Duodenal mucosa (tissue), 2 donors: ENCODE measurements around the gene SYDE2.
"Not testable (repeated sequence)": the region's sequence is repeated elsewhere in the genome, so short reads cannot be mapped to it uniquely, and the experiment has no call there.

Source experiments
- H3K27ac ChIP-seq: one replicate; pipeline ENCODE4 v1.7.0; 2013; ENCODE audit warnings: low read depth, low read length
- H3K27me3 ChIP-seq, 2 donors: one replicate each; pipeline ENCODE4 v1.7.0; 2013; ENCODE audit warnings: low read length in 2 of 2, control low read depth in 1 of 2; ENCODE audit not compliant: insufficient read depth in 2 of 2, control insufficient read depth in 1 of 2
- H3K36me3 ChIP-seq, 2 donors: one replicate each; pipeline ENCODE4 v1.7.0; 2013; ENCODE audit warnings: low read length in 2 of 2, control low read depth in 1 of 2; ENCODE audit not compliant: insufficient read depth in 2 of 2, control insufficient read depth in 1 of 2
- H3K4me1 ChIP-seq, 2 donors: one replicate each; pipeline ENCODE4 v1.7.0; 2013; ENCODE audit warnings: low read length in 2 of 2, control low read depth in 1 of 2; ENCODE audit not compliant: insufficient read depth in 2 of 2, control insufficient read depth in 1 of 2
- H3K4me3 ChIP-seq, 2 donors: one replicate each; pipeline ENCODE4 v1.7.0; 2013; ENCODE audit warnings: low read length in 2 of 2, low read depth in 1 of 2
- H3K9ac ChIP-seq, 2 donors: one replicate each; pipeline ENCODE4 v1.7.0; 2013; ENCODE audit warnings: low read length in 2 of 2, low read depth in 1 of 2
- H3K9me3 ChIP-seq, 2 donors: one replicate each; pipeline ENCODE4 v1.7.0; 2013; ENCODE audit warnings: low read length in 2 of 2, control low read depth in 1 of 2; ENCODE audit not compliant: control insufficient read depth in 1 of 2

Gene SYDE2

DNA sequence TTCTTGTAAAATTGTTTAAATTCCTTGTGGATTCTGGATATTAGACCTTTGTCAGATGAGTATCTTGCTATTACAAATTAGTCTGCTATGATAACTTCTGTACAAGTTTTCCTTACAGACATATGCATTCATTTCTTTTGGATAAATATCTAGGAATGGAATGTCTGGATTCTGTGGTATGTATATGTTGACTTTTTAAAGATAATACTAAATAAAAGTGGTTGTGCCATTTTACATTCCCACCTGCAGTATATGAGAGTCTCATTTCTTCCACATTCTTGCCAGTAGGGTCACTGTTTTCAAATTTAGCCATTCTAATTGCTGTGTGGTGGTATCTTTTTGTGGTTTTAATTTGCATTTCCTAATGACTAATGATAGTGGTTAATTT is 53.9 kb downstream of the SYDE2 start:
- H3K36me3 ChIP-seq = no peaks in the 10 kb centered on the region
- H3K4me3 ChIP-seq = no peak overlapping the region
- H3K4me1 ChIP-seq = peaks cover 0 to 11% of the 10 kb centered on the region in 2 donors
- H3K9ac ChIP-seq = no peak overlapping the region
- H3K9me3 ChIP-seq = no peaks in the 10 kb centered on the region
- no peak overlapping the region for H3K27ac ChIP-seq
- no peaks in the 10 kb centered on the region for H3K27me3 ChIP-seq

DNA sequence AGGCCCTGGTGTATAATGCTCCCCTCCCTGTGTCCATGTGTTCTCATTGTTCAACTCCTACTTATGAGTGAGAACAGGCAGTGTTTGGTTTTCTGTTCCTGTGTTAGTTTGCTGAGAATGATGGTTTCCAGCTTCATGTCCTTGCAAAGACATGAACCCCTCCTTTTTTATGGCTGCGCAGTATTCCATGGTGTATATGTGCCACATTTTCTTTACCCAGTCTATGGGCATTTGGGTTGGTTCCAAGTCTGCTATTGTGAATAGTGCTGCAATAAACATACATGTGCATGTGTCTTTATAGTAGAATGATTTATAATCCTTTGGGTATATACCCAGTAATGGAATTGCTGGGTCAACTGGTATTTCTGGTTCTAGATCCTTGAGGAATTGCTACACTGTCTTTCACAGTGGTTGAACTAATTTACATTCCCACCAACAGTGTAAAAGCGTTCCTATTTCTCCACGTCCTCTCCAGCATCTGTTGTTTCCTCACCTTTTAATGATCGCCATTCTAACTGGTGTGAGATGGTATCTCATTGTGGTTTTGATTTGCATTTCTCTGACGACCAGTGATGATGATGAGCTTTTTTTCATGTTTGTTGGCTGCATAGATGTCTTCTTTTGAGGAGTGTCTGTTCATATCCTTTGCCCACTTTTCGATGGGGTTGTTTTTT is 54.4 kb downstream of the SYDE2 start:
- peaks cover 0 to 11% of the 10 kb centered on the region in 2 donors for H3K4me1 ChIP-seq
- not testable (repeated sequence) for H3K4me3 ChIP-seq, H3K36me3 ChIP-seq, H3K9me3 ChIP-seq, H3K9ac ChIP-seq, H3K27ac ChIP-seq, H3K27me3 ChIP-seq

DNA sequence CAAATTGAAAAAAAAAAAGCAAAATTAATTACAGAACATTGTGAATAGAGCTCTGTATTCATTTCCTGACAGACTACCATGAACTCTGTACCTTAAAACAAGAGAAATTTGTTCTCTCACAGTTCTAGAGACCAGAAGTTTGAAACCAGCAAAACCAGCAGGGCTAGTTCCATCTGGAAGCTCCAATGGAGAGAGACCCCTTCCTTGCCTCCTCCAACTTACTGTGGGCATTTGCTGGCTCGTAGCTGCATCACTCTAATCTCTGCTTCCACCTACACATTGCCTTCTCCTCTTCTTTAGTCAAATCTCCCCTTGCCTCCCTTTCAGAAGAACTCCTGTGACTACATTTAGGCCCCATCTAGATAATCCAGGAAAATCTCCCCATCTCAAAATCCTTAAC is 56.5 kb downstream of the SYDE2 start:
- no peak overlapping the region for H3K4me3 ChIP-seq
- no peaks in the 10 kb centered on the region for H3K27me3 ChIP-seq
- no peak overlapping the region for H3K9ac ChIP-seq
- no peaks in the 10 kb centered on the region for H3K9me3 ChIP-seq
- no peak overlapping the region for H3K27ac ChIP-seq
- H3K36me3 ChIP-seq = no peaks in the 10 kb centered on the region
- peaks cover 0 to 11% of the 10 kb centered on the region in 2 donors for H3K4me1 ChIP-seq

DNA sequence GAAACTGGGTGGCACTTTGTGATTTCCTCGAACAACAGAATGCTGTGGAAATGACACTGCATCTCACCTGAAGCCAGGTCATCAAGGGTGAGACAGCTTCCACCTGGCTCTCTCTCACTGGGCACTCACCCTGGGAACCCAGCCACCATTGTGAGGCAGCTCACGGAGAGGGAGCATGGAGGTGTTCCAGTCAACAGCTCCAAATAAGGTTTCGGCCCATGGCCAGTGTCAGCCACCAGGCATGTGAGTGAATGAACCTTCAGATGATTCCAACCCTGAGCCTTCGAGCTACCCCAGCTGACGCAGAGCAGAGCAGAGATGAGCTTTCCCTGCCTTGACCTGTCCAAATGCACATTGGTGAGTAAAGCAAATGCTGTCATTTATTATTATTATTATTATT is 58.1 kb downstream of the SYDE2 start:
- H3K36me3 ChIP-seq = no peaks in the 10 kb centered on the region
- no peaks in the 10 kb centered on the region for H3K27me3 ChIP-seq
- H3K9me3 ChIP-seq = no peaks in the 10 kb centered on the region
- H3K4me1 ChIP-seq = peaks cover 0 to 14% of the 10 kb centered on the region in 2 donors
- no peak overlapping the region for H3K4me3 ChIP-seq
- H3K9ac ChIP-seq = no peak overlapping the region
- no peak overlapping the region for H3K27ac ChIP-seq

DNA sequence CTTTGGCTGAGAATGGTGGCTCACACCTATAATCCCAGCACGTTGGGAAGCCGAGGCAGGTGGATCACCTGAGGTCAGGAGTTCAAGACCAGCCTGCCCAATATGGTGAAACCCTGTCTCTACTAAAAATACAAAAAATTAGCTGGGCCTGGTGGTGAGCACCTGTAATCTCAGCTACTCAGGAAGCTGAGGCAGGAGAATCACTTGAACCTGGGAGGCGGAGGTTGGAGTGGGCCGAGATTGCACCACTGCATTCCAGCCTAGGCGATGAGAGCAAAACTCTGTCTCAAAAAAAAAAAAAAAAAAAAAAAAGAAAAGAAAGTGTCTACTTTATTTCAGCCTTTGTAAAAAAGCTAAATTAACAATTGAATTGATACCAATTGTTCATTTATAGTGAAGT is 62.4 kb downstream of the SYDE2 start:
- H3K27ac ChIP-seq, H3K9me3 ChIP-seq, H3K27me3 ChIP-seq, H3K4me3 ChIP-seq, H3K36me3 ChIP-seq, H3K9ac ChIP-seq: not testable (repeated sequence)
- H3K4me1 ChIP-seq = peaks cover 16 to 19% of the 10 kb centered on the region in 2 donors

DNA sequence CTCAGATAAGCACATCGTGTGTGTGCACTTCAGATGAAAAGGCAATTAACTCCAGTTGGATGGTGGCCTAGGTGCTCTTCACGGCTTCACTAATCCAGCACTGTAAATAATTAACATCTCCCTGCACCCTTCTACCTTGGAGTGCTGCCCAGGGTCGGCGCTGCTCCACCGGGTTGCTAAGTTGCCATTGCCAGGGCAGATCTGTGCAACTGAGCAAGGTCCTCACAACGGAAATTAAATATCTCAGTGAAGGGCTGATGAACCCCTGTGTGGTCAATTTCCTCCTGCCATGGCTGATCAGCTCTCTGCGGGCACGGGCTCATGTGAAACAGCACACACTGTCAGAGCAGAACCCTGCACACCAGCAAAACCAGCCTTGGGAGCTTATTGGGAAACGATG is 63.2 kb downstream of the SYDE2 start:
- H3K36me3 ChIP-seq = no peaks in the 10 kb centered on the region
- H3K27me3 ChIP-seq = no peaks in the 10 kb centered on the region
- H3K9ac ChIP-seq = no peak overlapping the region
- no peak overlapping the region for H3K27ac ChIP-seq
- H3K4me3 ChIP-seq = no peak overlapping the region
- peaks cover 16 to 19% of the 10 kb centered on the region in 2 donors for H3K4me1 ChIP-seq
- H3K9me3 ChIP-seq = no peaks in the 10 kb centered on the region

DNA sequence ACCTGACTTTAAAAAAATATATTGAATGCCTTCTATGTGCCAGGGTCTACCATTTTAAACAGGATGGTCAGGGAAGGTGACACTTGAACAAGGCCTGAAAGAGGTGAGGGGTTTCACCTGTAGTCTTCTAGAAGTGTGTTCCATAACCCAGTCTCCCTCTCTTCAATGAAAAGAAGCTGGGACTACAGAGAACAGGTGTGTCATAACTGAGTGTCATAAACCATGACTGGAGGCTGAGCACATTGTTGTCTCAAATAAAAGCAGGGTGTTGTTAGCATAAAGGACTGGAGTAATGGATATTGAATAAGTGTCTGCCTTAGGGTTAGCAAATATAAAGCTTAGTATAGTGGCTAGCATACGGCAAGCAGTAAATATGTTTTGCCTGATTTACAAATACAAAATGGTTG is 65.4 kb downstream of the SYDE2 start:
- Histone ChIP-seq H3K9me3 (no peaks in the 10 kb centered on the region), H3K36me3 (no peaks in the 10 kb centered on the region), H3K4me1 (peaks cover 16 to 19% of the 10 kb centered on the region in 2 donors), H3K4me3 (no peak overlapping the region), H3K27ac (no peak overlapping the region), H3K9ac (no peak overlapping the region), H3K27me3 (no peaks in the 10 kb centered on the region)

DNA sequence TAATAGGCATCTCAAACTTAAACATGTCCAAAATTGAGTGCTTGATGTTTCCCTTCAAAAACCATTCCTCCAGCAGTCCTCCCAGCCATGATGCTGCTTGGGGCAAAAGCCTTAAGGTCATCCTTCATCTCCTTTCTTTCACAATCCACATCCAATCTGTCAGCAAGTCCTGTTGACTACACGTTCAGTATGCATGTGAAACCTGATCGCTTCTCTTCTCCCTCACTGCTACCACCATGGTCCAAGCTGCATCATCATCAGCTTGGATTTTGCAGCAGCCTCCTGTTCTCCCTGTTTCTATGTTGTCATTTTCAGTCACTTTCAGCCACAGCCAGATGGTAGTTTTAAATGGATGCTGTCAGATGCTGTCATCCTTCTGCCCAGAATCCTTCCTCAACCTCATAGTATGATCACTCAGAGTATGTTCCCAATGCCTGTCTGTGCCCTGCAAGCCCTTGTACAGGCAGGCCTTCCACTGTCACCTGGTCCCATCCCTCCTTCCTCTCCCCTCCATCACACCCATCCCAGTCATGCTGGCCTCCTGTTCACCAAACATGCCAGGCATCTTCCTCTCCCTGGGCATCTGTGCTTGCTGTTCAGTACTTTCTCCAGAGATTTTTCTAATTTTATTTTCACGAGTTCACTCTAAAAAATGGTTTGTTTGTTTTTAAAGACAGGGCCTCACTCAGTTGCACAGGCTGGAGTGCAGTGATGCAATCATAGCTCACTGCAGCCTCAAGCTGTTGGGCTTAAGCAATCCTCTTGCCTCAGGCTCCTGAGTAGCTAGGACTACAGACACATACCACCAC is 66.0 kb downstream of the SYDE2 start:
- Histone ChIP-seq H3K9me3 (no peaks in the 10 kb centered on the region), H3K9ac (no peak overlapping the region), H3K27ac (no peak overlapping the region), H3K4me3 (no peak overlapping the region), H3K36me3 (no peaks in the 10 kb centered on the region), H3K4me1 (peaks cover 16 to 19% of the 10 kb centered on the region in 2 donors), H3K27me3 (no peaks in the 10 kb centered on the region)

DNA sequence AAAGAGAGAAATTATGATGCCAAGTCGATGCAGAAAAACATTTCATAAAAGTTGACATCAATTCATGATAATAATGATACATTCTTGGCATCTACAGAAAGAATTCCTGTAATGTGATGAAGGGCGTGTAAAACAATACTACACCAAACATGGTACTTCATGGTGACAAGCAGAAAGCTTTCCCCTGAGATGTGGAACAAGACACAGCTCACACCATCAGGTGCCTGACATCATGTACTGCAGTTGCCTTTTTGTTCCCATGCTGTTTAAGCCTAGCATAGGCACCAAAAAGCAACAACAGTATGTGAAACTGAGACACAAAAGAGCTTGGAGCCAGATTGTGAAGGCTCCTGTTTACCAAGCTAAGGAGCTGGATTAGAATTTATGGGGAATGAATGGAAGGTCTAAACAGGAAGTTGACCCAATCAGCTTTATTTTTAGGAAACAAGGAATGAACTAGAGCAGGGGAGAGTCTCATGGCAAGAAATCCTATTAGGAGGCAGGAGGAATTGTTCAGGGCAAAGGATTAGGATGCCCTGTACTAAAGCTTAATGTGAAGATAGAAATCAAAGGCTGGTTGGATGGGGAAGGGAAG is 67.2 kb downstream of the SYDE2 start:
- no peak overlapping the region for H3K27ac ChIP-seq

DNA sequence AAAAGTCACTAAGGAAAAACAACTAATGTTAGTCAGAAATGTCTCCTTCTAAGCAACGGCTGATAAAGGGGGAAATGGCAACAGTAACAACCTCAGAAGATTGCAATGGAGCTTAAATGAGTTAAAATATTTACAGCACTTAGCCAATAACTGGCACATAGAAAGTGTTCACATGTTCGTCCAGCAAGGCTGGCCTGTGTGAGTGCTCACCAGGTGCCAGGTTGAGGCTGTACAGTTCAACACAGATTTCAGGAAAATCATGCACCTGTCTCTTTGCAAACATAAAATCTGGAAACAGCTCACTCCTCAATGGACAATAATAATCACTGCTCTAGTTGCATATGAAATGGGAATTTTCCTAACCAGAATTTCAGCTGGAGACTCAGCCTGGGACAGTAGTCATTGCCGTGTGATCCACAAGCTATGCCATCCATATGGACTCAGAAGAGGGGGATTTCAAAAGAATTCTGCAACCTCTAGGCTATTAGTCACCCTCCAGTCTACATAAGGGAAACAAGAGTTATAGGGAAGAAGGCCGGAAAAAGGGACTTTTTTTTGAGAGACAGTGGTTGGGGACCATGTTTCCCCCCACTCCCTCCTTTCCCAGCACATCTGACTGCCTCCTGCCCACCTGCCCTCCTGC is 68.6 kb downstream of the SYDE2 start:
- Histone ChIP-seq H3K36me3 (no peaks in the 10 kb centered on the region), H3K4me1 (peaks cover 8 to 17% of the 10 kb centered on the region in 2 donors), H3K27me3 (no peaks in the 10 kb centered on the region), H3K27ac (no peak overlapping the region), H3K9ac (no peak overlapping the region), H3K4me3 (no peak overlapping the region), H3K9me3 (no peaks in the 10 kb centered on the region)

More for the DNA sequence above, 67.2 kb downstream of the SYDE2 start:
- Histone ChIP-seq H3K4me1 (peaks cover 16 to 19% of the 10 kb centered on the region in 2 donors), H3K27me3 (no peaks in the 10 kb centered on the region), H3K9ac (no peak overlapping the region), H3K36me3 (no peaks in the 10 kb centered on the region), H3K9me3 (no peaks in the 10 kb centered on the region), H3K4me3 (no peak overlapping the region)
